Measurements from ENCODE around the gene FKBP5. TPM values are rescaled to one million over a fixed set of nuclear protein-coding genes. Genes with fewer than 3 reads are reported as not detected.

The FKBP5 gene
- total and polyA plus RNA-seq, 2 experiments from 2014 or later = 73.6 to 254 TPM

GRCh38 chr6:35724059-35724458 is 35.3 kb upstream of the FKBP5 start:
- peaks cover 78% of the 10 kb centered on the region for H3K4me1 ChIP-seq (ENCODE audit: insufficient read depth)
- peak overlapping the region; percentile 0 for H3K4me2 ChIP-seq
- no peak overlapping the region for H2AFZ ChIP-seq
- H3K36me3 ChIP-seq (replicated peaks; ENCODE audit: insufficient read depth, low read depth) = no peaks in the 10 kb centered on the region
- H3K4me3 ChIP-seq = no peak overlapping the region
- TF ChIP-seq CTCF (IDR thresholded peaks at IDR 0.05; ENCODE audit: poor library complexity) (no peak), EZH2phosphoT487 (IDR thresholded peaks at IDR 0.05; ENCODE audit: low read depth, severe bottlenecking, unreplicated experiment) (no peak), EZH2 (IDR thresholded peaks at IDR 0.05; ENCODE audit: borderline replicate concordance) (no peak)
- H4K20me1 ChIP-seq (ENCODE audit: insufficient read depth, poor library complexity, severe bottlenecking) = no peaks in the 10 kb centered on the region
- H3K9me2 ChIP-seq (replicated peaks; ENCODE audit: insufficient read depth) = no peaks in the 10 kb centered on the region
- no peak for DNase-seq (ENCODE audit: low spot score)
- no peaks in the 10 kb centered on the region for H3K9me3 ChIP-seq (ENCODE audit: low read depth)
- no peaks in the 10 kb centered on the region for H3K79me2 ChIP-seq
- peak overlapping the region; percentile 44 for H3K27ac ChIP-seq
- no peaks in the 10 kb centered on the region for H3K27me3 ChIP-seq
- WGBS (ENCODE audit: low lambda C conversion rate, missing lambda C conversion rate) = 82% methylated on average over 4 of the region's 4 CpGs

- H3K27ac ChIP-seq = peak overlapping the region; percentile 44
Observed at GRCh38 chr6:35723587-35723986, 34.9 kb upstream of the FKBP5 start.

GRCh38 chr6:35722121-35722761 is 33.5 kb upstream of the FKBP5 start:
- Histone ChIP-seq H3K36me3 (replicated peaks; ENCODE audit: insufficient read depth, low read depth) (no peaks in the 10 kb centered on the region), H3K4me3 (no peak overlapping the region), H2AFZ (no peak overlapping the region), H3K27me3 (no peaks in the 10 kb centered on the region), H3K27ac (no peak overlapping the region), H3K4me1 (ENCODE audit: insufficient read depth) (peaks cover 79% of the 10 kb centered on the region), H3K79me2 (no peaks in the 10 kb centered on the region), H3K9me2 (replicated peaks; ENCODE audit: insufficient read depth) (no peaks in the 10 kb centered on the region), H3K4me2 (no peak overlapping the region), H4K20me1 (ENCODE audit: insufficient read depth, poor library complexity, severe bottlenecking) (no peaks in the 10 kb centered on the region), H3K9me3 (ENCODE audit: low read depth) (no peaks in the 10 kb centered on the region)
- no peak for TF ChIP-seq EZH2 (IDR thresholded peaks at IDR 0.05; ENCODE audit: borderline replicate concordance)
- no peak for TF ChIP-seq CTCF (IDR thresholded peaks at IDR 0.05; ENCODE audit: poor library complexity)
- no peak for TF ChIP-seq EZH2phosphoT487 (IDR thresholded peaks at IDR 0.05; ENCODE audit: low read depth, severe bottlenecking, unreplicated experiment)
- no peak for DNase-seq (ENCODE audit: low spot score)
- WGBS (ENCODE audit: low lambda C conversion rate, missing lambda C conversion rate) = 75% methylated on average over 10 of the region's 10 CpGs

More at GRCh38 chr6:35723587-35723986, 34.9 kb upstream of the FKBP5 start:
- no peaks in the 10 kb centered on the region for H3K9me3 ChIP-seq (ENCODE audit: low read depth)
- H4K20me1 ChIP-seq (ENCODE audit: insufficient read depth, poor library complexity, severe bottlenecking) = no peaks in the 10 kb centered on the region
- no peak overlapping the region for H2AFZ ChIP-seq
- H3K27me3 ChIP-seq = no peaks in the 10 kb centered on the region
- no peak for TF ChIP-seq CTCF (IDR thresholded peaks at IDR 0.05; ENCODE audit: poor library complexity)
- TF ChIP-seq EZH2phosphoT487 (IDR thresholded peaks at IDR 0.05; ENCODE audit: low read depth, severe bottlenecking, unreplicated experiment) = no peak
- TF ChIP-seq EZH2 (IDR thresholded peaks at IDR 0.05; ENCODE audit: borderline replicate concordance) = no peak
- peak overlapping the region; percentile 0 for H3K4me2 ChIP-seq
- no peaks in the 10 kb centered on the region for H3K36me3 ChIP-seq (replicated peaks; ENCODE audit: insufficient read depth, low read depth)
- DNase-seq (ENCODE audit: low spot score) = no peak
- H3K4me1 ChIP-seq (ENCODE audit: insufficient read depth) = peaks cover 78% of the 10 kb centered on the region
- H3K79me2 ChIP-seq = no peaks in the 10 kb centered on the region
- no peak overlapping the region for H3K4me3 ChIP-seq
- H3K9me2 ChIP-seq (replicated peaks; ENCODE audit: insufficient read depth) = no peaks in the 10 kb centered on the region
- WGBS (ENCODE audit: low lambda C conversion rate, missing lambda C conversion rate) = 84% methylated on average over 2 of the region's 2 CpGs
